Left lung (tissue), 10 donors: ENCODE measurements around the gene SYTL1. TPM values are rescaled to one million over a fixed set of nuclear protein-coding genes. Genes with fewer than 3 reads are reported as not detected.

Experiments used
- ATAC-seq: fragments of 200-7000 bp; cut with Tn5 transposase; one replicate; pipeline ENCODE4 v1.9.1; 2020; ENCODE audit warnings: moderate library complexity
- DNase-seq, 4 donors: peaks; one replicate each; pipeline ENCODE4 v3.0.0-alpha.2; 2013 to 2020
- H3K27ac ChIP-seq, 2 donors: fragments of 200-600 bp; sonication (generic) in 1 of 2; one replicate each; pipeline versions ENCODE4 v1.5.0 to v1.8.0; 2020 to 2021
- H3K27me3 ChIP-seq, 2 donors: fragments of 200-600 bp; sonication (generic) in 1 of 2; one replicate each; pipeline versions ENCODE4 v1.5.0 to v1.8.0; 2020 to 2021
- H3K36me3 ChIP-seq, 2 donors: fragments of 200-600 bp; sonication (generic) in 1 of 2; one replicate each; pipeline versions ENCODE4 v1.5.0 to v1.8.0; 2020 to 2021
- H3K4me1 ChIP-seq, 2 donors: fragments of 200-600 bp; one replicate each; pipeline ENCODE4 v1.8.0; 2021
- H3K4me3 ChIP-seq, 2 donors: fragments of 200-600 bp; sonication (generic) in 1 of 2; one replicate each; pipeline versions ENCODE4 v1.5.0 to v1.8.0; 2020 to 2021; ENCODE audit warnings: mild to moderate bottlenecking in 1 of 2
- H3K9me3 ChIP-seq, 2 donors: fragments of 200-600 bp; sonication (generic) in 1 of 2; one replicate each; pipeline versions ENCODE4 v1.5.0 to v1.8.0; 2020 to 2021
- intact Hi-C, 2 donors: fragments of 100-400 bp; cut with DNase I; formaldehyde crosslinking; loops; one replicate each; pipeline versions ENCODE4 v1.11.2 to v1.14.2; 2022
- polyA plus RNA-seq, 6 donors: library from polyadenylated mRNA; unstranded; fragments of 120-200 nt; gene quantifications; one replicate each; pipeline ENCODE4 v1.2.1, GENCODE V29; 2013; ENCODE audit not compliant: insufficient read length in 6 of 6
- total RNA-seq, 2 donors: library from RNA; stranded (reverse); fragmentation: NEBNext Ultra II Directional; extraction: Animal tissue kit (Norgen Biotek cat#: 25700); gene quantifications; one replicate each; pipeline ENCODE4 v1.2.1, GENCODE V29; 2021
- TF ChIP-seq, protein P1 (sequence below), 2 donors: fragments of 200-600 bp; sonication (generic) in 1 of 2; IDR thresholded peaks; one replicate each; pipeline versions ENCODE4 v1.5.0 to v1.8.0; 2021; ENCODE audit warnings: antibody characterized with exemption in 2 of 2
- donor health status: DM: no; HTN: yes; CAD: no.
- donor health status: DM: no; HTN: no; CAD: no.

Gene SYTL1
- total and polyA plus RNA-seq, 8 donors, result 4.7 to 44.1 (median 9.2) TPM

DNA sequence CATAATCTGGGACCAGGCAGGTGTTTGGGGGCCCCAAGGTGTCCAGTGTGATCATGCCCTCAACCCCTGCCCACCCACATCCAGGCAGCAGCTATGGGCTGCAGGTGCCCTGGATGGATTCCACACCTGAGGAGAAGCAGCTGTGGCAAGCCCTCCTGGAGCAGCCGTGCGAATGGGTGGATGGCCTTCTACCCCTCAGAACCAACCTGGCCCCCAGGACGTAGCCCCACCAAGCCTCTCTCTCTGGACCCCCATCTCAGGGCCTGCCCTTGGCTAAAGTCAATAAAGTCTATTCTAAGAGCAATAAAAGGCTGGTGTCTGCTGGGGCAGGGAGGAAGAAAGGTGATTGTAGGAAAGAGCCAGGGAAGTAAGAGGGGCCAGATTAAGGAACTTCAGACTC, 11.8 kb downstream of the SYTL1 start:
- TF ChIP-seq, protein P1, sequence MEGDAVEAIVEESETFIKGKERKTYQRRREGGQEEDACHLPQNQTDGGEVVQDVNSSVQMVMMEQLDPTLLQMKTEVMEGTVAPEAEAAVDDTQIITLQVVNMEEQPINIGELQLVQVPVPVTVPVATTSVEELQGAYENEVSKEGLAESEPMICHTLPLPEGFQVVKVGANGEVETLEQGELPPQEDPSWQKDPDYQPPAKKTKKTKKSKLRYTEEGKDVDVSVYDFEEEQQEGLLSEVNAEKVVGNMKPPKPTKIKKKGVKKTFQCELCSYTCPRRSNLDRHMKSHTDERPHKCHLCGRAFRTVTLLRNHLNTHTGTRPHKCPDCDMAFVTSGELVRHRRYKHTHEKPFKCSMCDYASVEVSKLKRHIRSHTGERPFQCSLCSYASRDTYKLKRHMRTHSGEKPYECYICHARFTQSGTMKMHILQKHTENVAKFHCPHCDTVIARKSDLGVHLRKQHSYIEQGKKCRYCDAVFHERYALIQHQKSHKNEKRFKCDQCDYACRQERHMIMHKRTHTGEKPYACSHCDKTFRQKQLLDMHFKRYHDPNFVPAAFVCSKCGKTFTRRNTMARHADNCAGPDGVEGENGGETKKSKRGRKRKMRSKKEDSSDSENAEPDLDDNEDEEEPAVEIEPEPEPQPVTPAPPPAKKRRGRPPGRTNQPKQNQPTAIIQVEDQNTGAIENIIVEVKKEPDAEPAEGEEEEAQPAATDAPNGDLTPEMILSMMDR (IDR thresholded peaks at IDR 0.05), result no peak
- DNase-seq (no peak), ATAC-seq (no peak)
- Histone ChIP-seq H3K4me3 (no peak overlapping the region), H3K27ac (no peak overlapping the region), H3K9me3 (no peaks in the 10 kb centered on the region), H3K27me3 (peaks cover 0 to 11% of the 10 kb centered on the region in 2 donors), H3K36me3 (peaks cover 0 to 81% of the 10 kb centered on the region in 2 donors), H3K4me1 (peaks cover 19 to 43% of the 10 kb centered on the region in 2 donors)
- intact Hi-C loops, result no loop called here

DNA sequence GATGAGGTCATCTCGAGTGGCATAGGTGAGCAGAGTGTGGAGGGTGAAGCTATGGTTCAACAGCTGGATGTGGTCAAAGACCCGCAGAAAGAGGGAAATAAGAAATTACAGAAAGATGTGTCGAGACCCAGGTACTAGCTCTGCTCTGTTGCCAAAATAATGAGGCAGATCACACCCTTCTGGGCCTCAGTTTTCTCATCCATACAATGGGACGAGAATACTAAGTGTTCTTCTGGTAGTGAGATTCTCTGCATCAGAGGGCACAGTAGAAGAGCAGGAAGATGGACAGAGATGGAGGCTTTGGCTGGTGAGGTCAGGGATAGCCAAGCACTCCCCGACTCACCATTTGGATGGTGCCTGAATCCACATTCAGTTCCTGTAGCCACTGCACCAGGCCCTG, 13.9 kb downstream of the SYTL1 start:
- no peaks in the 10 kb centered on the region for H3K9me3 ChIP-seq
- ATAC-seq, result no peak
- intact Hi-C loops, result loop anchor here in 1 of 2 donors (5.0 kb wide), 1 partner anchor 37 kb away; the partner anchor contains the start of gene GPR3
- no peak for DNase-seq
- H3K27me3 ChIP-seq, result no peaks in the 10 kb centered on the region
- TF ChIP-seq, protein P1 (IDR thresholded peaks at IDR 0.05), result no peak
- no peak overlapping the region for H3K4me3 ChIP-seq
- peaks cover 0 to 91% of the 10 kb centered on the region in 2 donors for H3K36me3 ChIP-seq
- H3K4me1 ChIP-seq, result peaks cover 7 to 34% of the 10 kb centered on the region in 2 donors
- H3K27ac ChIP-seq, result no peak overlapping the region

DNA sequence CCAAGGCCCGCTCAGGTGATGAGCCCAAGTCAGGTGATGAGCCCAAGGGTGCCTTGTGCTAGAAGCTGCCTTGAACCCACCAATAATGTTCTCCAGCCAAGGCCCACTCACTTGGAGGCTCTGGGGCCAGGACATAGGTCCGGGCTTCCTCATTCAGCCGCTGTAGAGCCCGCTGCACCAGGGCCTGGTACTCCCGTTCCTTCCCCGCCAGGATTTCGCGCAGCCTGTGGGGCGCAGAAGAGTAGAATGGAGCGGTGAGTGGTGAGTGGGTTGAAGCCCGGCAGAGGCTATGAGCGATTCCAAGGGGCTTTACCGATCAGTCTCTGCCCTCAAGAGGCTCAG, 14.4 kb downstream of the SYTL1 start:
- H3K27me3 ChIP-seq, result no peaks in the 10 kb centered on the region
- TF ChIP-seq, protein P1 (IDR thresholded peaks at IDR 0.05), result no peak
- no peak overlapping the region for H3K27ac ChIP-seq
- ATAC-seq (no peak), DNase-seq (no peak)
- H3K4me1 ChIP-seq, result peaks cover under 1 to 33% of the 10 kb centered on the region in 2 donors
- peaks cover 0 to 91% of the 10 kb centered on the region in 2 donors for H3K36me3 ChIP-seq
- H3K9me3 ChIP-seq, result no peaks in the 10 kb centered on the region
- intact Hi-C loops, result loop anchor here in 1 of 2 donors (5.0 kb wide), 1 partner anchor 36 kb away; the partner anchor contains the start of gene GPR3
- no peak overlapping the region for H3K4me3 ChIP-seq

DNA sequence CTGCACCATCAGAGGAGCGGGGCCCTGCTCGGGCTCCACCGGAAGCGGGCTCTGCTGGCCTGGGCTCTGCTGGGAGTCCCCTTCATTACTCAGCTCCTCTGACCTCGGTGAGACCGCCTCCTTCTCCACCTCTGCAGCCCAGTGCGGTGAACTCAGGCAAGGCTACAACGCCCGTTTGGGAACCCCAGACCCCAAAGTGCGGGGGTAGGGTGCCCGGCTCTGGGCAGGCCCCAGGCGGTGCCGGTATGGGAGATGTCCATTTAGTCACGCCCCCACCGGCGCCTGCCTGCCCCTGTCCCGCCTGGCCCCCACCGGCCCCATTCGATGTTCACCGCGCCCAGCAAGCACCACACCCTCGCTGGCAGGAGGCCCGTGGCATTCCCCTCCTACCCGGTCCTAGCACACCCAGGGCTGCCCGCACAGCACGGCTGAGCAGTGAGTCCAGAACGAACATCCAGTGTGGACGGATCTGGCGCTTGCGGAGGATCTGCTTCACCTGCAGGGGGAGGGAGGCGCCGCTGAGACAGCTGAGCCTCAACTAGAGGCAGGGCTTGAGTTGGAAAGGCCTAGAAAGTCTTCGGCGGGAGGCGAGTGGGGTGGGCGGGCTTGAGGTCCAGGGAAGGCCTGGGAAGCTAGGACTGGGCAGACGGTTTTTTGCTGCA, 14.9 kb downstream of the SYTL1 start:
- H3K27me3 ChIP-seq, result no peaks in the 10 kb centered on the region
- H3K27ac ChIP-seq, result peak overlapping the region in 1 of 2 donors; percentile 45
- no peaks in the 10 kb centered on the region for H3K9me3 ChIP-seq
- DNase-seq (peak in 1 of 4 donors; percentile 76), ATAC-seq (no peak)
- TF ChIP-seq, protein P1 (IDR thresholded peaks at IDR 0.05), result no peak
- H3K4me3 ChIP-seq, result no peak overlapping the region
- intact Hi-C loops, result loop anchor here in 1 of 2 donors (5.0 kb wide), 1 partner anchor 36 kb away; the partner anchor contains the start of gene GPR3
- H3K4me1 ChIP-seq, result peaks cover 0 to 31% of the 10 kb centered on the region in 2 donors
- H3K36me3 ChIP-seq, result peaks cover 0 to 92% of the 10 kb centered on the region in 2 donors

DNA sequence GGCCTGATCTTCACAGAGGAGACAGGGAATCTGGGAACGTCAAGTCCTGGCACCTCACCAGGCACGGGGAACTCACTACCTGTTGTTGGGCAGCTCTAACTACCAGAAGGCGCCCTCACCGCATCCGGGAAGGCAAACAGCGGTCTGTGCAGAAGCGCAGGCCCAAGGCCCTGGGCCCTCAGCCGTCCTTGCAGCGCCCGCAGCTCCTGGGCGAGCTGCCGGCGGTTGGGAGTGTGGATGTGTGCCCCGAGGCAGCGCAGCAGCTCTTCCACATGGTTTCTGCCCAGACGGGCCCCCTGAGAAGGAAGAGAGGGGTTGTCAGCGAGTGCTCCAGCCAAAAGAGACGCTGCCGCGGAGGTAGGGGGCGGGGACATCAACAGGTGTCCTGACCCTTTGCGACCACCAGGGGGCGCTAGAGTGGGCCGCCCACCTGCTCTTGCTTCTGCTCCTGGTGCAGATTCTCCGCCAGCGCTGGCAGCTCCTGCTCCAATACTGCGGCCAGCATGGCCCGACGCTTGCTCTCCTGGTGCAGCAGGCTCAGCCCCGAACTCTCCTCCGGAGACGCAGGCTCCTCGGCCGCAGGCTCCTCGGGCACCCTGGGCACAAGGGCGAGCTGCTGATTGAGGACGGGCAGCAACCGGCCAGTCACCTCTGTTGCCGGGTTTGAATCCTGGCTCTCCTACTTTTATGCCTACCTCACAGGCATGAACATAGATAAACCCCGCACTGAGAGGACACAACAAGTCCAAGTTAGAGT, 15.6 kb downstream of the SYTL1 start:
- Histone ChIP-seq H3K27ac (peak overlapping the region in 1 of 2 donors; percentile 45), H3K27me3 (no peaks in the 10 kb centered on the region), H3K36me3 (peaks cover 0 to 99% of the 10 kb centered on the region in 2 donors), H3K9me3 (no peaks in the 10 kb centered on the region), H3K4me3 (no peak overlapping the region), H3K4me1 (peaks cover 0 to 31% of the 10 kb centered on the region in 2 donors)
- TF ChIP-seq, protein P1 (IDR thresholded peaks at IDR 0.05), result peak; percentile 98 to 99
- peak; percentile 82 for ATAC-seq
- intact Hi-C loops, result loop anchor here in 1 of 2 donors (5.0 kb wide), 1 partner anchor 35 kb away; the partner anchor contains the start of gene GPR3
- DNase-seq, result peak in 3 of 4 donors; percentile 75 to 95 (median 78)
